ENCODE data around the gene SLBP. TPM values are rescaled to one million over a fixed set of nuclear protein-coding genes. Genes with fewer than 3 reads are reported as not detected.
A peak's percentile ranks its signal among the peaks of the same experiment; 100 is the strongest.

SLBP gene
- total RNA-seq, 1 donor from 2014 or later = 60.2 TPM

DNA sequence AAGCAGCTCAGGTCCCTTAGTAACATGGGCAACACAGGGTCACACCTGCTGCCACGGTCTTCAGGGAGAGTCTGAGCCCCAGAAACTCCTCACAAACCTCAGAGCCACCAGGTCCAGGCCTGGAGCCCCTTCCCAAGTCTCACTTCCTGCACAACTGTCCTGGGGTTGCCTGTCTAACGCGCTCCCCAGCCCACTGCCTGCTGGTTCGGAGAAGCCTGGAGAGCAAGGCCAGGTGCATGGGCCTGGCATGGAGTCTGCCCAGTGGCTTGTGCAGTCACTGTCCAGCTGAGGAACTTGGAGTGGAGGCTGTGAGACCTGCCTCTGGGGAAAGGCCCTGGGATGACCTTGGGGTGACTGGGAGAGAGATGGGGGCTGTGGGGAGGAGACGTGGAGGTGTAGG, 56.0 kb downstream of the SLBP start:
- Mint-ChIP-seq H3K27me3 (ENCODE audit: low read depth) (no peaks in the 10 kb centered on the region), H3K4me1 (no peaks in the 10 kb centered on the region), H3K36me3 (ENCODE audit: low read depth) (no peaks in the 10 kb centered on the region), H3K27ac (ENCODE audit: unreplicated experiment) (no peak overlapping the region), H3K4me3 (no peak overlapping the region), H3K9me3 (no peaks in the 10 kb centered on the region)
- no peak for TF ChIP-seq CTCF (conservative IDR thresholded peaks at IDR 0.05)
- DNase-seq (ENCODE audit: low read depth, low spot score) = no peak

- Mint-ChIP-seq H3K36me3 (ENCODE audit: low read depth) (no peaks in the 10 kb centered on the region), H3K4me1 (no peaks in the 10 kb centered on the region), H3K9me3 (no peaks in the 10 kb centered on the region), H3K4me3 (no peak overlapping the region), H3K27ac (ENCODE audit: unreplicated experiment) (no peak overlapping the region), H3K27me3 (ENCODE audit: low read depth) (no peaks in the 10 kb centered on the region)
- no peak for DNase-seq (ENCODE audit: low read depth, low spot score)
- TF ChIP-seq CTCF (conservative IDR thresholded peaks at IDR 0.05) = no peak
These were observed 56.4 kb downstream of the SLBP start for GRCh38 chr4:1655676-1656075.

DNA sequence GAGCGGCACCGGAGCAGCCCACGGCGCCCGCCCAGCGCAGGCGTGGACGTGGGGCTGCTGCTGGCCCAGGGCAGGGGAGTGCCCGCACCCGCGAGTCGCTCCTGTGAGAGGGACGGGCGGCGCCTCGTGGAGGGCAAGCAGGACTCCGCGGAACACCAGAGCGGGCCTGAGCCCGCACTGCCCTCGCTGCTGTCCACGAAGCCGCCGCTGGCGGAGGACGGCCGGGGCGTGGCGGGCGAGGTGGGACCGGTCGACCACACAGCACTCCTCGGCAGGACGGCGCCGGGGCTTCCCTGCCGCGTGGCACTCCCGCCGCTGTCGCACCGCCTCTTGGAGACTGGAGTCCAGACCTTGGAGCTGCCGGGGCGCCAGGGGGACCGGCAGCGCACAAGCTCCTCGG, 57.0 kb downstream of the SLBP start:
- H3K9me3 Mint-ChIP-seq = no peaks in the 10 kb centered on the region
- no peak for TF ChIP-seq CTCF (conservative IDR thresholded peaks at IDR 0.05)

DNA sequence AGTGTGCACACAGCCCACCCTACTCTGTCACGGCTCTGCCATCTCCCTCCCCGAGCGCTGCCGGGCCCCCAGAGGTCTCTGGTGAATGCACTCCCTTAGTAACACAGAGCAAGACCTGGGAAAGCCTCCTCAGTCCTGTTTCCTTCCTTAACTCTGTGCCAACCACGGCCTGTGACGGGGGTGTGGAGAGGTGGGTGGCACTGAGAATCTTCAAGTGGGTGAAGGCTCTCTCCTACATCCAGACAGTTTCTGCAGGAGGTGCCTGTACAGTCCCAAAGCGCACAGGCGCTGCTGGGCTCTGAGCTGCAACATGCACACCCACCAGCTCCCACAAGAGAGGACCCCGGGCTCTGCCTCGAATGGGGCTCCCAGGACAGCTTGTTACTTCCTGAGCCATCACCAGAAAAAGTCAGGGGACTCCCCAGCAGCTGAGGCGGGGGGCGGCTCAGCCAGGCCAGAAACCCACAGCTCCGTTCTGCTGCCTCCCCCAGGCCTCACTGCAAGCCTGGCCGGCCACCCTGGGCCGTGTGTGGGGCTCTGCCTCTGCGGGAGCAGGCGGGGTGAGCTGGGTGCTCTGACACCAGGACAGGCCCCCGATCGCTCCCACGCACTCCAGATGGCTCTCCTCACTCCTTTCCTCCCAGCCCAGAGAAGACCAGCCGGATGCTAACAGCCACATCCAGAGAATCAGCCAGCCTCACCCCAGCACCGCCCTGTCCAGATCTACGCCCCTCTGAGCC, 57.7 kb downstream of the SLBP start:
- H3K9me3 Mint-ChIP-seq = no peaks in the 10 kb centered on the region
- peak overlapping the region; percentile 27 for H3K27ac Mint-ChIP-seq (ENCODE audit: unreplicated experiment)
- no peaks in the 10 kb centered on the region for H3K4me1 Mint-ChIP-seq
- DNase-seq (ENCODE audit: low read depth, low spot score) = no peak
- H3K4me3 Mint-ChIP-seq = no peak overlapping the region
- H3K36me3 Mint-ChIP-seq (ENCODE audit: low read depth) = no peaks in the 10 kb centered on the region
- no peak for TF ChIP-seq CTCF (conservative IDR thresholded peaks at IDR 0.05)
- H3K27me3 Mint-ChIP-seq (ENCODE audit: low read depth) = no peaks in the 10 kb centered on the region

More for the DNA sequence above, 57.0 kb downstream of the SLBP start:
- Mint-ChIP-seq H3K27me3 (ENCODE audit: low read depth) (no peaks in the 10 kb centered on the region), H3K36me3 (ENCODE audit: low read depth) (no peaks in the 10 kb centered on the region), H3K4me3 (no peak overlapping the region), H3K27ac (ENCODE audit: unreplicated experiment) (no peak overlapping the region), H3K4me1 (no peaks in the 10 kb centered on the region)
- no peak for DNase-seq (ENCODE audit: low read depth, low spot score)

DNA sequence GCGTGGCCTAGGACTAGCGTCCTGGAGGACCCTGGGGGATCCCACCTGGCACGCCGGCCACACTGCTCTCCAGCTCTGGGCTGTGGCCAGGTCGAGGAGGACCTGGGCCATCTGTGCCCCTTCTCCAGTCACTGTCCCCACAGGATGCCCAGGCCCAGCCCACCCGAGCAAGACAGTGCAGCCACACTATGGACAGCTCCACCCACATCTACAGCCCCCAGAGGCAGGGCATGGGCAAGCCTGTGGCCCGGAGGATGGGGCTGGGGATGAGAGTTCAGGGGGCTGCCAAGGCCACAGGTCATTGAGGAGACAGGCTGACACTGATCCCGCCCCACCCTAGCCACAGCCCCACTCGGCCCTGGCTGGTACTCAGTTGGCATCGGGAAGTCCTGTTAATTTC, 58.3 kb downstream of the SLBP start:
- no peak for TF ChIP-seq CTCF (conservative IDR thresholded peaks at IDR 0.05)
- Mint-ChIP-seq H3K9me3 (no peaks in the 10 kb centered on the region), H3K36me3 (ENCODE audit: low read depth) (no peaks in the 10 kb centered on the region), H3K27me3 (ENCODE audit: low read depth) (no peaks in the 10 kb centered on the region), H3K4me3 (no peak overlapping the region), H3K27ac (ENCODE audit: unreplicated experiment) (no peak overlapping the region), H3K4me1 (no peaks in the 10 kb centered on the region)
- no peak for DNase-seq (ENCODE audit: low read depth, low spot score)
